Measurements from ENCODE around the gene TRIM49C.
"Not testable (repeated sequence)": the region's sequence is repeated elsewhere in the genome, so short reads cannot be mapped to it uniquely, and the experiment has no call there.

TRIM49C gene, protein sequence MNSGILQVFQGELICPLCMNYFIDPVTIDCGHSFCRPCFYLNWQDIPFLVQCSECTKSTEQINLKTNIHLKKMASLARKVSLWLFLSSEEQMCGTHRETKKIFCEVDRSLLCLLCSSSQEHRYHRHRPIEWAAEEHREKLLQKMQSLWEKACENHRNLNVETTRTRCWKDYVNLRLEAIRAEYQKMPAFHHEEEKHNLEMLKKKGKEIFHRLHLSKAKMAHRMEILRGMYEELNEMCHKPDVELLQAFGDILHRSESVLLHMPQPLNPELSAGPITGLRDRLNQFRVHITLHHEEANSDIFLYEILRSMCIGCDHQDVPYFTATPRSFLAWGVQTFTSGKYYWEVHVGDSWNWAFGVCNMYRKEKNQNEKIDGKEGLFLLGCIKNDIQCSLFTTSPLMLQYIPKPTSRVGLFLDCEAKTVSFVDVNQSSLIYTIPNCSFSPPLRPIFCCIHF

DNA sequence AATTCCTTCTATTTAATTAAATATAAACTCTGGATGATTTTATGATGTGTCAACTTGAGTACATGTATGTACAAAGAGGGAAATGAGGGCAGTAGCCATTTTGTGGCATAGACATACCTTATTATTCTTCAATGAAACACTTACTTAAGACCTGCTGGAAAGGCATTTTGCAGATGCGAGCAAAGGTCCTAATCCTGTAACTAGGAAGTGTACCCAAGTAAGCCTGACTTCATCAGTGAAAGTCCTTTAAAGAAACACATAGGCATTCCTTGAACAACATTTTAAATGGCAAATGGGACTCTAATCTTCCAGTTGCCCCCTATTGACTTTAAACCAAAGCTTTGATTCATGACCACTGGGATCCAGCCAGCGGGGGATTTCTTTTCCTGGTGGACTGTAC, at the start of gene TRIM49C:
Gene TRIM49C, plus strand, starts transcription at position 301 of the 400 bp plus-strand sequence. CDS start 4,106 bp downstream, outside the sequence.
- not testable (repeated sequence) for DNase-seq (ENCODE audit: low read depth); H3K4me3 ChIP-seq (ENCODE audit: low read depth, low read length)

DNA sequence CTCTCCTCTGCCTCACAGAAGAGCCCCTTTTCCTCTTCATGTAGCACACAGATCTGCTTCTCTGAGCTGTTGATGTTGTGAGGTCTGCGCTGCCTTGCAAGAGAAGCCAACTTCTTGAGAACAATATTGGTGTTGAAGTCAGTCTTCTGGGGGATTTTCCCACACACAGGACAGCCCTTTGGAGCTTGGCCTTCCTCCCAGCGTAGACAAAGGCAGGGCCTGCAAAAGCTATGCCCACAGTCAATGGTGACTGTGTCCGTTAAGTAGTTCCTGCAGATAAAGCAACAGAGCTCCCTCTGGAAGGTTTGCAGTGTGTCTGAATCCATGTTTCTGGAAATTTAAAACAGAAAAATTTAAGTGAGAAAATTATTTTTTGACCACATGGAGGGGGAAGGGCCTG, 6.7 kb upstream of the TRIM49C start:
- DNase-seq (ENCODE audit: low read depth): not testable (repeated sequence)

DNA sequence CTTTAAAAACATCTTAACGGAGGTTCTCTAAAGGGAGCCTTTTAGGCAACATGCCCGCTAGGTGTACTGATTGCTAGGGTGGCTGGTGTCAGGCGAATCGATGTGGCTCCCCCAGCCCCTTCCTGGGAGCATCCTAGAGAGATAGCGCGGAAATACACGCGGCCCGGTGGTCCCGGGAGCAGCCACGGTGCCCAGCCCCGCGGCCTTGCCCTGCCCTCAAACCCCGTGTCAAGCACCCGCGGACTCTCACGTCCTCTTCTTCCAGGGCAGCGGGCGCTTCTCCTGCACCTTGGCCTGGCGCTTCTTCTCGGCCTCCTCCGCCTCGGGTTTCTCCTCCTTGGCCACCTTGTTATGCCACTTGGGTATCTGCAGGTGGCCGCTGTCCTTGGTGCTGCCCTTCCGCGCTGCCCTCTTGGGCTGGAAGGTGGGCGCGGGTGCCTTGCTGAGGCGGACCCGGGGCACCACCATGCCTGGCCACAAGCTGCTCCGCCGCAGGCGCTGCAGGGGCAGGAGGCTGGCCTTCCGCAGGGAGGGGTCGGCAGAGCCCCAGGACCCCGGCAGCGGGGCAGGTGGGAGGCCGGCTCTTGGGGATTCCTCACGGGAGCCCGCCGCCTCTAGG, 20.8 kb downstream of the TRIM49C start:
- DNase-seq (ENCODE audit: low read depth); H3K4me3 ChIP-seq (ENCODE audit: low read depth, low read length): not testable (repeated sequence)

More for the DNA sequence above, 6.7 kb upstream of the TRIM49C start:
- H3K4me3 ChIP-seq (ENCODE audit: low read depth, low read length): not testable (repeated sequence)

DNA sequence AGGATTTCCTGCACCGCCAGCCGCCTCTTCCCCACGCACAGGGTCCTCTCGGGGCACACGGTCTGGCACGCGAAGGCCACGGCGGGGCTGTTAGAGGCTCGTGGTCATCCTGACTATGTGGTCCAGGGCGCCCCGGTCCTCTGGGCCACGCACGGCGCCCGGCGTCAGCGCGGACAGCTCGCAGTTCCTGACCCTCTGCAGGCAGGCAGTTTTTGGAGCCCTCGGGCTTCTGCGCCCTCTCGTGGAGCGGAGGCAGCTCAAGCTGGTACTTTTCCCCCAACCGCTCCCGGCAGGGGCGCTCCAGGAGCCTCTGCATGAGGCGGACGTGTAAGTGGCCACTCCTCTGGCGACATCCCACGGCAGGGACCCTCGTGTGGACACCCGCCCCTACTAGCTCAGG, 21.4 kb downstream of the TRIM49C start:
- H3K4me3 ChIP-seq (ENCODE audit: low read depth, low read length); DNase-seq (ENCODE audit: low read depth): not testable (repeated sequence)

DNA sequence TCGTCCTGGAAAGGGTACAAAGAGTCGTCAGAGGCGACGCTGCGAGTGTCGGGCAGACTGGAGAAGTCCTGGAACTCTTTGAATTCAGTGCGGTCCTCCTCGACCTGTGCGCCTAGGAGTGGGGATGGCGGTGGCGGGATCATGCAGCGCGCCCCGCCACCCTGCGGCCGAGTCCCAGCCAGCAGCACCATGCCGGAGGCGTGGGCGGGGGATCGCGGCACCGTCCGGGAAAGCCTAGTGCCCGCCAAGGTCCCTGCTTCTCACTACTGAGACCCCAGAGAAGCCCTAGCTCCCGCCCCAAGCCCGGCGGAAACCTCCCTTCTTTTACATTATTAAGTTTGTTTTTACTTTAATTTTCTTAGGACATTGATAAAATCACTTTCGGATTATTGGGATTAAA, 22.6 kb downstream of the TRIM49C start:
- not testable (repeated sequence) for DNase-seq (ENCODE audit: low read depth)

DNA sequence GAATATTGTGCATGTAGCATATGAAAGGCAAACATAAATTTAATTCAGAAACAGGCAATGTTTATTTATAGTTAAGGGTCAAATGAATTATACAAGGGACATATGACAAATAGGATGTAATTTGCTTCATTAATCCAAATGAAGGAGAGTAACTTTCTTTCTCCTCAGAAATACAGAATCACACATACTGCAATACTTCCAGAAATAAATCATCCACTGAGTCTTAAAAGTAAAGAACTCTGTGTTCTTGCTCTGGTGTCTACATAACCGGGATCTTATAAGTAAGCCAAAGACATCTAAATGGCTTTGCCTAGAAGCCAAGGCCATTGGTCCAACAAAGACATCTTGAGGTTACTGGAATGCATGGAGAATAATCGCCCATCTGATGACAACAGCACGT, 54.7 kb downstream of the TRIM49C start, which contains the start of gene UBTFL1:
Gene UBTFL1, plus strand, starts transcription at position 301 of the 400 bp plus-strand sequence. Its CDS starts 0 bp downstream, at position 301.
- not testable (repeated sequence) for DNase-seq (ENCODE audit: low read depth); H3K4me3 ChIP-seq (ENCODE audit: low read depth, low read length)

More for the DNA sequence above, 22.6 kb downstream of the TRIM49C start:
- H3K4me3 ChIP-seq (ENCODE audit: low read depth, low read length): not testable (repeated sequence)

DNA sequence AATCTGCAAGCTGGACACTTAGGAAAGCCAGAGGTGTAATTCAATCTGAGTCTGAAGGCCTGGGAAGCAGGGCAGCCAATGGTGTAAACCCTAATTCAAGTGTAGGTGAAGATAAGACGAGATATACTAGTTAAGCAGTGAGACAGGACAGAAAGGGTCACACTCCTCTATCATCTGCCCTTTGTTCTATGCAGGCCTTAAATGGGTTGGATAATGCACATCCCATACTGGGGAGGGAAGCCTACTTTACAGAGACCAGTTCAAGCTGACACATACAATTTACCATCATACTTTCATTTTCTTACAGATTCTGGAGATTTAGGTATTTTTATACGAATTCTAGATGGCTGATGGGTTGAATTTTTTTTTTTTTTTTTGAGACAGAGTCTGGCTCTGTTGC, 57.8 kb downstream of the TRIM49C start:
- not testable (repeated sequence) for H3K4me3 ChIP-seq (ENCODE audit: low read depth, low read length); DNase-seq (ENCODE audit: low read depth)
